Measurements from ENCODE around the gene ATG2B. TPM values are rescaled to one million over a fixed set of nuclear protein-coding genes. Genes with fewer than 3 reads are reported as not detected.

Gene ATG2B
- total and polyA plus RNA-seq, 10 donors: 2.9 to 38.2 (median 29.8) TPM

- no peaks in the 10 kb centered on the region for H3K27me3 ChIP-seq (replicated peaks in 1 of 7)
- peaks cover 6 to 71% (median 40%) of the 10 kb centered on the region in 6 donors for H3K36me3 ChIP-seq
- WGBS, 5 donors: 48 to 80% (median 60%) methylated on average over 3 of the region's 3 CpGs
- TF ChIP-seq POLR2A (IDR thresholded peaks at IDR 0.05) (no peak), POLR2AphosphoS5 (IDR thresholded peaks at IDR 0.05) (no peak), CTCF (IDR thresholded peaks at IDR 0.05 in 8 of 11, conservative IDR thresholded peaks at IDR 0.05 in 3 of 11) (no peak)
- H3K27ac ChIP-seq: no peak overlapping the region
- no peak for DNase-seq
- H3K4me3 ChIP-seq: no peak overlapping the region
- intact Hi-C loops (cut with DNase I; ENCODE audit: low total_unique reads): loop anchor here (5.0 kb wide), 1 partner anchor 123 kb away; no protein-coding TSS in a partner anchor
- no peaks in the 10 kb centered on the region for H3K9me3 ChIP-seq
- H3K4me1 ChIP-seq: no peaks in the 10 kb centered on the region
These were observed 63.7 kb downstream of the ATG2B start for GRCh38 chr14:96299441-96299840.

- 94 to 98% (median 95%) methylated on average over 4 of the region's 4 CpGs for whole genome bisulfite sequencing, 5 donors
- TF ChIP-seq POLR2A (IDR thresholded peaks at IDR 0.05): no peak
- no peak for TF ChIP-seq POLR2AphosphoS5 (IDR thresholded peaks at IDR 0.05)
- no peak for TF ChIP-seq CTCF (IDR thresholded peaks at IDR 0.05 in 8 of 11, conservative IDR thresholded peaks at IDR 0.05 in 3 of 11)
- no peaks in the 10 kb centered on the region for H3K9me3 ChIP-seq
- peaks cover 6 to 71% (median 32%) of the 10 kb centered on the region in 6 donors for H3K36me3 ChIP-seq
- no peak overlapping the region for H3K4me3 ChIP-seq
- H3K27ac ChIP-seq: no peak overlapping the region
- H3K4me1 ChIP-seq: no peaks in the 10 kb centered on the region
- no peaks in the 10 kb centered on the region for H3K27me3 ChIP-seq (replicated peaks in 1 of 7)
- intact Hi-C loops (cut with DNase I; ENCODE audit: low total_unique reads): loop anchor here (5.0 kb wide), 1 partner anchor 124 kb away; no protein-coding TSS in a partner anchor
- DNase-seq: no peak
These were observed 65.1 kb downstream of the ATG2B start for GRCh38 chr14:96297997-96298515.

GRCh38 chr14:96297000-96297399 is 66.1 kb downstream of the ATG2B start:
- 95 to 97% (median 96%) methylated on average over 2 of the region's 2 CpGs for WGBS, 5 donors
- TF ChIP-seq CTCF (IDR thresholded peaks at IDR 0.05 in 8 of 11, conservative IDR thresholded peaks at IDR 0.05 in 3 of 11) (peak in 10 of 11 experiments; percentile 10 to 64 (median 50)), POLR2A (IDR thresholded peaks at IDR 0.05) (no peak)
- Histone ChIP-seq H3K27ac (no peak overlapping the region), H3K36me3 (peaks cover 6 to 71% (median 28%) of the 10 kb centered on the region in 6 donors), H3K9me3 (no peaks in the 10 kb centered on the region), H3K4me1 (no peaks in the 10 kb centered on the region), H3K27me3 (replicated peaks in 1 of 7) (no peaks in the 10 kb centered on the region), H3K4me3 (no peak overlapping the region)
- DNase-seq: no peak
- intact Hi-C loops (cut with DNase I; ENCODE audit: low total_unique reads): loop anchor here (5.0 kb wide), 1 partner anchor 125 kb away; no protein-coding TSS in a partner anchor

GRCh38 chr14:96294246-96294645 is 68.9 kb downstream of the ATG2B start:
- intact Hi-C loops (cut with DNase I; ENCODE audit: low total_unique reads): no loop called here
- DNase-seq: no peak
- no peaks in the 10 kb centered on the region for H3K4me1 ChIP-seq
- 84 to 95% (median 94%) methylated on average over 7 of the region's 7 CpGs for WGBS, 5 donors
- H3K9me3 ChIP-seq: no peaks in the 10 kb centered on the region
- H3K27ac ChIP-seq: no peak overlapping the region
- no peak overlapping the region for H3K4me3 ChIP-seq
- H3K36me3 ChIP-seq: peaks cover 0 to 71% (median 39%) of the 10 kb centered on the region in 6 donors
- TF ChIP-seq POLR2AphosphoS5 (IDR thresholded peaks at IDR 0.05) (peak in 1 of 3 donors; percentile 21), CTCF (IDR thresholded peaks at IDR 0.05 in 8 of 11, conservative IDR thresholded peaks at IDR 0.05 in 3 of 11) (no peak)
- H3K27me3 ChIP-seq (replicated peaks in 1 of 7): no peaks in the 10 kb centered on the region

Measured in spleen (tissue), 11 donors.